ENCODE measurements around the gene KCNK7.

Gene KCNK7

GRCh38 chr11:65556470-65557279, 38.9 kb downstream of the KCNK7 start:
- no peaks in the 10 kb centered on the region for H3K9me3 ChIP-seq (ENCODE audit: insufficient read depth, low read length)
- no peaks in the 10 kb centered on the region for H3K36me3 ChIP-seq (ENCODE audit: low read length)
- no peak overlapping the region for H3K4me3 ChIP-seq (ENCODE audit: insufficient read depth, low read length, poor library complexity, severe bottlenecking)
- H3F3A ChIP-seq (ENCODE audit: insufficient read depth) = no peaks in the 10 kb centered on the region
- H4K20me1 ChIP-seq (ENCODE audit: low read depth, low read length) = no peaks in the 10 kb centered on the region
- no peak overlapping the region for H3K4me2 ChIP-seq (ENCODE audit: low read depth, low read length, poor library complexity, severe bottlenecking)
- no peaks in the 10 kb centered on the region for H3K9me2 ChIP-seq (replicated peaks; ENCODE audit: insufficient read depth, low read length)
- no peak overlapping the region for H3K27ac ChIP-seq (ENCODE audit: low read depth, low read length)
- TF ChIP-seq EZH2phosphoT487 (conservative IDR thresholded peaks at IDR 0.05; ENCODE audit: low read length) (no peak), CTCF (IDR thresholded peaks at IDR 0.05; ENCODE audit: insufficient read depth, low read length, poor library complexity, severe bottlenecking) (no peak)
- H3K9ac ChIP-seq (ENCODE audit: low read length) = no peak overlapping the region
- no peaks in the 10 kb centered on the region for H3K27me3 ChIP-seq (ENCODE audit: low read length)
- H2AFZ ChIP-seq (ENCODE audit: low read depth, low read length, severe bottlenecking) = no peak overlapping the region
- no peaks in the 10 kb centered on the region for H3K79me2 ChIP-seq (ENCODE audit: insufficient read depth, low read length)

- no peaks in the 10 kb centered on the region for H3K36me3 ChIP-seq (ENCODE audit: low read length)
- H4K20me1 ChIP-seq (ENCODE audit: low read depth, low read length) = no peaks in the 10 kb centered on the region
- no peaks in the 10 kb centered on the region for H3K79me2 ChIP-seq (ENCODE audit: insufficient read depth, low read length)
- H3K27me3 ChIP-seq (ENCODE audit: low read length) = no peaks in the 10 kb centered on the region
- no peaks in the 10 kb centered on the region for H3K9me2 ChIP-seq (replicated peaks; ENCODE audit: insufficient read depth, low read length)
- TF ChIP-seq CTCF (IDR thresholded peaks at IDR 0.05; ENCODE audit: insufficient read depth, low read length, poor library complexity, severe bottlenecking) (no peak), EZH2phosphoT487 (conservative IDR thresholded peaks at IDR 0.05; ENCODE audit: low read length) (no peak)
- no peak overlapping the region for H3K4me2 ChIP-seq (ENCODE audit: low read depth, low read length, poor library complexity, severe bottlenecking)
- H2AFZ ChIP-seq (ENCODE audit: low read depth, low read length, severe bottlenecking) = no peak overlapping the region
- no peak overlapping the region for H3K27ac ChIP-seq (ENCODE audit: low read depth, low read length)
- no peak overlapping the region for H3K9ac ChIP-seq (ENCODE audit: low read length)
- no peaks in the 10 kb centered on the region for H3K9me3 ChIP-seq (ENCODE audit: insufficient read depth, low read length)
- H3K4me3 ChIP-seq (ENCODE audit: insufficient read depth, low read length, poor library complexity, severe bottlenecking) = no peak overlapping the region
- no peaks in the 10 kb centered on the region for H3F3A ChIP-seq (ENCODE audit: insufficient read depth)
These were observed 39.8 kb downstream of the KCNK7 start for GRCh38 chr11:65555693-65556231.

- H3K9me3 ChIP-seq (ENCODE audit: insufficient read depth, low read length) = no peaks in the 10 kb centered on the region
- H3K27ac ChIP-seq (ENCODE audit: low read depth, low read length) = no peak overlapping the region
- no peak overlapping the region for H3K9ac ChIP-seq (ENCODE audit: low read length)
- no peaks in the 10 kb centered on the region for H4K20me1 ChIP-seq (ENCODE audit: low read depth, low read length)
- no peak overlapping the region for H3K4me2 ChIP-seq (ENCODE audit: low read depth, low read length, poor library complexity, severe bottlenecking)
- H3K4me3 ChIP-seq (ENCODE audit: insufficient read depth, low read length, poor library complexity, severe bottlenecking) = no peak overlapping the region
- H3F3A ChIP-seq (ENCODE audit: insufficient read depth) = no peaks in the 10 kb centered on the region
- H3K27me3 ChIP-seq (ENCODE audit: low read length) = no peaks in the 10 kb centered on the region
- no peaks in the 10 kb centered on the region for H3K36me3 ChIP-seq (ENCODE audit: low read length)
- no peaks in the 10 kb centered on the region for H3K79me2 ChIP-seq (ENCODE audit: insufficient read depth, low read length)
- H3K9me2 ChIP-seq (replicated peaks; ENCODE audit: insufficient read depth, low read length) = no peaks in the 10 kb centered on the region
- no peak overlapping the region for H2AFZ ChIP-seq (ENCODE audit: low read depth, low read length, severe bottlenecking)
- TF ChIP-seq CTCF (IDR thresholded peaks at IDR 0.05; ENCODE audit: insufficient read depth, low read length, poor library complexity, severe bottlenecking) (no peak), EZH2phosphoT487 (conservative IDR thresholded peaks at IDR 0.05; ENCODE audit: low read length) (no peak)
These were observed 40.7 kb downstream of the KCNK7 start for GRCh38 chr11:65554842-65555430.
